GM06990 (cell line): Measurements from ENCODE around the gene ZFP91.
A peak's percentile ranks its signal among the peaks of the same experiment; 100 is the strongest.

ENCODE experiments used
- DNase-seq: peaks from one replicate; pipeline ENCODE4 v3.0.0-alpha.2; 2011; ENCODE audit not compliant: insufficient read length; ENCODE audit errors: extremely low read depth
- H3K27me3 ChIP-seq: replicated peaks from 2 replicates; pipeline ENCODE4 v1.6.0; 2011; ENCODE audit warnings: low read length; ENCODE audit not compliant: control insufficient read depth, insufficient read depth
- H3K36me3 ChIP-seq: 2 replicates; pipeline ENCODE4 v1.5.1; 2011; ENCODE audit warnings: low read length; ENCODE audit not compliant: control insufficient read depth, insufficient read depth
- H3K4me3 ChIP-seq: replicated peaks from 2 replicates; pipeline ENCODE4 v1.5.1; 2011; ENCODE audit warnings: low read depth, mild to moderate bottlenecking, control low read depth, low read length
- TF ChIP-seq, protein P1 (sequence below): IDR thresholded peaks from 2 replicates; pipeline ENCODE4 v1.5.1; 2011; ENCODE audit warnings: low read length, control low read depth, mild to moderate bottlenecking, inconsistent platforms; ENCODE audit not compliant: insufficient read depth, poor library complexity, severe bottlenecking

The ZFP91 gene

DNA sequence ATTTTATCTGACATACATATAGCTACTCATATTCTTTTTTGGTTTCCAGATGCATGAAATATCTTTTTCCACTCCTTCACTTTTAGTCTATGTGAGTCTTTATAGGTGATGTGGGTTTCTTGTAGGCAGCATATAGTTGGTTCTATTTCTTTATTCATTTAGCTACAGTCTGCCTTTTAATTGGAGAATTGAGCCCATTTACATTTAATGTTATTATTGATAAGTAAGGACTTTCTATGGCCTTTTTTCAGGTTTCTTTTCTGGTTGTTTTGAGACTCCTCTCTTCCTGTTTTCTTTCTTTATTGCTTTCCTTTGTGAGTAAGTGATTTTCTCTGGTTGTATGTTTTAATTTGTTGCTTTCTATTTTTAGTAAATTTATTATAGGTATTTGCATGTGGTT lies 70.8 kb downstream of the ZFP91 start:
- no peaks in the 10 kb centered on the region for H3K27me3 ChIP-seq
- H3K4me3 ChIP-seq = no peak overlapping the region
- TF ChIP-seq, protein P1, sequence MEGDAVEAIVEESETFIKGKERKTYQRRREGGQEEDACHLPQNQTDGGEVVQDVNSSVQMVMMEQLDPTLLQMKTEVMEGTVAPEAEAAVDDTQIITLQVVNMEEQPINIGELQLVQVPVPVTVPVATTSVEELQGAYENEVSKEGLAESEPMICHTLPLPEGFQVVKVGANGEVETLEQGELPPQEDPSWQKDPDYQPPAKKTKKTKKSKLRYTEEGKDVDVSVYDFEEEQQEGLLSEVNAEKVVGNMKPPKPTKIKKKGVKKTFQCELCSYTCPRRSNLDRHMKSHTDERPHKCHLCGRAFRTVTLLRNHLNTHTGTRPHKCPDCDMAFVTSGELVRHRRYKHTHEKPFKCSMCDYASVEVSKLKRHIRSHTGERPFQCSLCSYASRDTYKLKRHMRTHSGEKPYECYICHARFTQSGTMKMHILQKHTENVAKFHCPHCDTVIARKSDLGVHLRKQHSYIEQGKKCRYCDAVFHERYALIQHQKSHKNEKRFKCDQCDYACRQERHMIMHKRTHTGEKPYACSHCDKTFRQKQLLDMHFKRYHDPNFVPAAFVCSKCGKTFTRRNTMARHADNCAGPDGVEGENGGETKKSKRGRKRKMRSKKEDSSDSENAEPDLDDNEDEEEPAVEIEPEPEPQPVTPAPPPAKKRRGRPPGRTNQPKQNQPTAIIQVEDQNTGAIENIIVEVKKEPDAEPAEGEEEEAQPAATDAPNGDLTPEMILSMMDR = no peak
- no peaks in the 10 kb centered on the region for H3K36me3 ChIP-seq
- no peak for DNase-seq

- TF ChIP-seq, protein P1 = no peak
- Histone ChIP-seq H3K27me3 (no peaks in the 10 kb centered on the region), H3K4me3 (no peak overlapping the region), H3K36me3 (no peaks in the 10 kb centered on the region)
- DNase-seq = no peak
Observed at GRCh38 chr11:58650496-58650895, 71.6 kb downstream of the ZFP91 start.

DNA sequence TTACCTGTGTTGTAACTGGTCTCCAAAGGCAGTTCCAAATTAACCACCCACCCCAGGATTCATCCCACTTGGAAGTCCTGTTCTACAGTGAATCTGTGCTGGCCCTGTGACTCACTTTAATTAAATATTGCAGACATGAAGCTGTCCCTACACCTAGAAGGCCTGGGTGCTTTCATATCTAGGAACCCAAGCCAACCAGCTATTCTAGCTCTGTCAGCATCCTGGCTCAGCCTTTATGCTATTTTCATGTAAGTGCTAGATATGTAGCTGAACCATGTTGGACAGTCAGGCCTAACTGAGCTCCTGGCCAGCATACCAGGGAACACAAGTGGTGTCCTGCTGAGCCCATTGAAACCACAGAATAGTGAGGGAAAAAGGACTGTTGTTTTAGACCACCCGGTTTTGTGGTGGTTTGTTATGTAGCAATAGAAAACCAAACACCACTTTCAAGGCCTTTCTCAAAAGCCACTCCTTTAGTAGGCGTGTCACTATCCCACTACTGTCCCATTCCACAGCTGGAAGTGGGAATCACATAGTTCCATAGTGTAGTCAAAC lies 73.9 kb downstream of the ZFP91 start:
- DNase-seq = no peak
- Histone ChIP-seq H3K4me3 (no peak overlapping the region), H3K36me3 (no peaks in the 10 kb centered on the region), H3K27me3 (no peaks in the 10 kb centered on the region)
- TF ChIP-seq, protein P1 = no peak

GRCh38 chr11:58654079-58654907 lies 75.4 kb downstream of the ZFP91 start:
- no peaks in the 10 kb centered on the region for H3K27me3 ChIP-seq
- H3K4me3 ChIP-seq = no peak overlapping the region
- TF ChIP-seq, protein P1 = peak; percentile 97
- no peaks in the 10 kb centered on the region for H3K36me3 ChIP-seq
- peak; percentile 51 for DNase-seq

- no peak for DNase-seq
- TF ChIP-seq, protein P1 = no peak
- Histone ChIP-seq H3K27me3 (no peaks in the 10 kb centered on the region), H3K4me3 (no peak overlapping the region), H3K36me3 (no peaks in the 10 kb centered on the region)
Observed at GRCh38 chr11:58654908-58655296, 76.0 kb downstream of the ZFP91 start.

DNA sequence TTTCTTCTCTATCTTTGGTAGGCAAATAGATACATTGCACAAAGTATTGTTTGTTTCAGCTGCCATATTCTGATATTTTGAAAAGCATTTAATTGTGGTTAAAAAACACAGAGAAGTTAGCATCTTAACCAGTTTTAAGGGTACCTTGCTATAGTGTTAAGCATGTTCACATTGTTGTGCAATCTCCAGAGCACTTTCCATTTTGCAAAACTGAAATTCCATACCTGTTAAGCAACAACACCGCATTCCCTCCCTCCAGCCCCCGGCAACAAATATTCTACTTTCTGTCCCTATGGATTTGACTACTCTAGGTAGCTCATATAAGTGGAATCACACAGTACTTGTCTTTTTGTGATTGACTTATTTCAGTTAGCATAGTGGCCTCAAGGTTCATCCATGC lies 77.5 kb downstream of the ZFP91 start:
- no peak overlapping the region for H3K4me3 ChIP-seq
- no peak for DNase-seq
- H3K36me3 ChIP-seq = no peaks in the 10 kb centered on the region
- no peaks in the 10 kb centered on the region for H3K27me3 ChIP-seq
- TF ChIP-seq, protein P1 = no peak
